GM19238 (cell line): ENCODE data around the gene SERPINA9.
"Not testable (repeated sequence)": the region's sequence is repeated elsewhere in the genome, so short reads cannot be mapped to it uniquely, and the experiment has no call there.

Experiments used
- DNase-seq: peaks from one replicate; pipeline ENCODE4 v3.0.0; 2011; ENCODE audit warnings: low spot score; ENCODE audit not compliant: insufficient read length

The SERPINA9 gene

GRCh38 chr14:94427016-94427613 is 48.9 kb downstream of the SERPINA9 start:
- no peak for DNase-seq

GRCh38 chr14:94426526-94426925 is 49.5 kb downstream of the SERPINA9 start:
- DNase-seq, result no peak

GRCh38 chr14:94424371-94424770 is 51.6 kb downstream of the SERPINA9 start:
- DNase-seq, result no peak

- DNase-seq, result peak; percentile 40
These were observed 52.4 kb downstream of the SERPINA9 start for GRCh38 chr14:94423453-94424056.

GRCh38 chr14:94421316-94421715 is 54.7 kb downstream of the SERPINA9 start:
- DNase-seq, result no peak

- not testable (repeated sequence) for DNase-seq
These were observed 58.3 kb downstream of the SERPINA9 start for GRCh38 chr14:94417497-94418205.
